Stimulated activated CD8-positive, alpha-beta memory T cell treated with anti-CD3 and anti-CD28 coated beads, Interleukin-7, amount 100 ng/mL, for 4 hours (primary cell): ENCODE results near the gene RBM8A.

Experiments used
- DNase-seq, 2 donors: peaks; one replicate each; pipeline ENCODE4 v3.0.0-alpha.2; 2020; ENCODE audit warnings: low read depth in 2 of 2

The RBM8A gene

GRCh38 chr1:145927063-145927886, at the start of gene RBM8A:
RBM8A (minus strand) TSS chr1:145927484; CDS start chr1:145927426, 58 bp downstream.
- DNase-seq = peak; percentile 89 to 96

GRCh38 chr1:145977016-145977415, 49.7 kb upstream of the RBM8A start:
- DNase-seq = no peak

- no peak for DNase-seq
Observed at GRCh38 chr1:145975216-145975615, 47.9 kb upstream of the RBM8A start.

GRCh38 chr1:145974721-145975120, 47.4 kb upstream of the RBM8A start:
- no peak for DNase-seq

GRCh38 chr1:145972580-145972979, 45.3 kb upstream of the RBM8A start:
- no peak for DNase-seq

GRCh38 chr1:145967288-145967687, 40.0 kb upstream of the RBM8A start:
- DNase-seq = no peak

- no peak for DNase-seq
Observed at GRCh38 chr1:145965119-145965744, 37.9 kb upstream of the RBM8A start.

GRCh38 chr1:145964328-145965118, 37.2 kb upstream of the RBM8A start, which contains the start of the genes ANKRD34A and POLR3GL:
ANKRD34A (minus strand) TSS chr1:145964575; CDS start chr1:145961759, 2,816 bp downstream.
POLR3GL (plus strand) TSS chr1:145964690; CDS start chr1:145974866, 10,176 bp downstream.
- peak; percentile 85 to 87 for DNase-seq

GRCh38 chr1:145963265-145964019, 36.2 kb upstream of the RBM8A start:
- no peak for DNase-seq

- no peak for DNase-seq
Observed at GRCh38 chr1:145962157-145963102, 35.1 kb upstream of the RBM8A start.

- DNase-seq = no peak
Observed at GRCh38 chr1:145961425-145962156, 34.3 kb upstream of the RBM8A start.

- no peak for DNase-seq
Observed at GRCh38 chr1:145961109-145961424, 33.8 kb upstream of the RBM8A start.

- peak in 1 of 2 donors; percentile 43 for DNase-seq
Observed at GRCh38 chr1:145960468-145961108, 33.3 kb upstream of the RBM8A start.

- DNase-seq = no peak
Observed at GRCh38 chr1:145959957-145960467, 32.7 kb upstream of the RBM8A start.

- no peak for DNase-seq
Observed at GRCh38 chr1:145959333-145959732, 32.0 kb upstream of the RBM8A start.

GRCh38 chr1:145958734-145959133, 31.4 kb upstream of the RBM8A start:
- DNase-seq = no peak

- DNase-seq = peak; percentile 89 to 91
Observed at GRCh38 chr1:145957443-145958319, 30.4 kb upstream of the RBM8A start, which contains the start of gene LIX1L. LIX1L (minus strand) TSS chr1:145958017; CDS start chr1:145957927, 90 bp downstream.
